ENCODE results near the gene S1PR4. TPM values are rescaled to one million over a fixed set of nuclear protein-coding genes. Genes with fewer than 3 reads are reported as not detected.

Gene S1PR4
- total RNA-seq, 1 experiment from 2014 or later, result 0.28 TPM

DNA sequence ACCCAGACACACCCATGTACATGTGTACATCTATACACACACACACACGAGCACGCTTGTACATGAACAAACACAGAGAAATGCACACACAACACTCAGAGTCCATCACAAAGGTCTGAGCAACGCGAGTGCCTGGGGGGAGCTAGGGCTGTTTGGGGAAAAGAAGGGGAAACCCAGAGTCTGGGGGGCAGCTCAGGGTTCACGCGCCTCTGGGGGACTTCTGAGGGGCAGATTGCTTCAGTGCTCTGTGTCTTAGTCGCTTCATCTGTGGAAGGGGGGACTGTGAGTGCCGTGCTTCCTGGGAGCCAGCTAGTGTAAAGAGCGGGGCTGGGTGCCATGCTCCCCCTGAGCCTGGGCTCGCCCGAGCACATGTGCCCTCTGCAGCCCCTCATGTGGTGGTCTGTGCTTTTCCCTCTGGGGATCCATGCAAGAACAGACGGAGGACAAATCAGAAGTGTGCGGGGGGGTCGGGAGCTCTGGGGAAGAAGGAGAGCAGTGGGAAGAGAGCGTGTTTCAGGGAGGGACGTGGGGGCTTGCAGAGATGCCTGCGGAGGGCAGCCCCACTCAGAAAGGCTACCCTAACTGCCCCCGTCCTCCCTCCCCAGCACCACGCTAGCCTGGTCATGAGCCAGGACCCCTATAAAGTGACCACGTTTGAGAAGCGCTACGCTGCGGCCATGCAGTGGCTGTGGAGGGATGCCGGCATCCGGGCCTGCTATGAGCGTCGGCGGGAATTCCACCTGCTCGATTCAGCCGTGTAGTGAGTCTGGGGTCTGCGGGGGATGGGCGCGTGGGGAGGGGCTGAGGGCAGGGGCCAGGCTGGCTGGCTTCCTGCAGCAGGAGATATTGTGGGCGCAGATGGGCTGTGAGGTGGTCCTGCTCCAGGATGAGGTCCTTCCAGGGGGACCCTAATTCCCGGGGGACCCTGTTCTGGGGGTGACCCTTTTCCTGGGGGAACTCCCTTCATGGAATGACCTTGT, 28.8 kb upstream of the S1PR4 start:
- POLR2A ChIA-PET, result no interaction called here
- Mint-ChIP-seq H3K27ac (no peak overlapping the region), H3K4me3 (0 out of 2 replicates have a peak overlapping the region, but pooled peaks have one; percentile 15), H3K4me1 (peaks cover 3% of the 10 kb centered on the region; the same call in 1 of the 2 replicates), H3K9me3 (no peaks in the 10 kb centered on the region), H3K36me3 (no peaks in the 10 kb centered on the region), H3K27me3 (ENCODE audit: low read depth) (no peaks in the 10 kb centered on the region; the same call in 1 of the 2 replicates)
- no peak for TF ChIP-seq MAX (CRISPR knock-in tag; IDR thresholded peaks at IDR 0.05)
- TF ChIP-seq, protein P1, sequence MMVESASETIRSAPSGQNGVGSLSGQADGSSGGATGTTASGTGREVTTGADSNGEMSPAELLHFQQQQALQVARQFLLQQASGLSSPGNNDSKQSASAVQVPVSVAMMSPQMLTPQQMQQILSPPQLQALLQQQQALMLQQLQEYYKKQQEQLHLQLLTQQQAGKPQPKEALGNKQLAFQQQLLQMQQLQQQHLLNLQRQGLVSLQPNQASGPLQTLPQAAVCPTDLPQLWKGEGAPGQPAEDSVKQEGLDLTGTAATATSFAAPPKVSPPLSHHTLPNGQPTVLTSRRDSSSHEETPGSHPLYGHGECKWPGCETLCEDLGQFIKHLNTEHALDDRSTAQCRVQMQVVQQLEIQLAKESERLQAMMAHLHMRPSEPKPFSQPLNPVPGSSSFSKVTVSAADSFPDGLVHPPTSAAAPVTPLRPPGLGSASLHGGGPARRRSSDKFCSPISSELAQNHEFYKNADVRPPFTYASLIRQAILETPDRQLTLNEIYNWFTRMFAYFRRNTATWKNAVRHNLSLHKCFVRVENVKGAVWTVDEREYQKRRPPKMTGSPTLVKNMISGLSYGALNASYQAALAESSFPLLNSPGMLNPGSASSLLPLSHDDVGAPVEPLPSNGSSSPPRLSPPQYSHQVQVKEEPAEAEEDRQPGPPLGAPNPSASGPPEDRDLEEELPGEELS (CRISPR knock-in tag; IDR thresholded peaks at IDR 0.05), result no peak
- TF ChIP-seq ATF6 (CRISPR knock-in tag; IDR thresholded peaks at IDR 0.05), result no peak
- no peak for TF ChIP-seq ERG (CRISPR knock-in tag; IDR thresholded peaks at IDR 0.05)
- no peak for TF ChIP-seq PRDM15 (CRISPR knock-in tag; IDR thresholded peaks at IDR 0.05)
- TF ChIP-seq, protein P2, sequence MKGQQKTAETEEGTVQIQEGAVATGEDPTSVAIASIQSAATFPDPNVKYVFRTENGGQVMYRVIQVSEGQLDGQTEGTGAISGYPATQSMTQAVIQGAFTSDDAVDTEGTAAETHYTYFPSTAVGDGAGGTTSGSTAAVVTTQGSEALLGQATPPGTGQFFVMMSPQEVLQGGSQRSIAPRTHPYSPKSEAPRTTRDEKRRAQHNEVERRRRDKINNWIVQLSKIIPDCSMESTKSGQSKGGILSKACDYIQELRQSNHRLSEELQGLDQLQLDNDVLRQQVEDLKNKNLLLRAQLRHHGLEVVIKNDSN (CRISPR knock-in tag; IDR thresholded peaks at IDR 0.05), result no peak
- TF ChIP-seq ZNF263 (CRISPR knock-in tag; IDR thresholded peaks at IDR 0.05; ENCODE audit: low read depth), result no peak
- TF ChIP-seq, protein P3, sequence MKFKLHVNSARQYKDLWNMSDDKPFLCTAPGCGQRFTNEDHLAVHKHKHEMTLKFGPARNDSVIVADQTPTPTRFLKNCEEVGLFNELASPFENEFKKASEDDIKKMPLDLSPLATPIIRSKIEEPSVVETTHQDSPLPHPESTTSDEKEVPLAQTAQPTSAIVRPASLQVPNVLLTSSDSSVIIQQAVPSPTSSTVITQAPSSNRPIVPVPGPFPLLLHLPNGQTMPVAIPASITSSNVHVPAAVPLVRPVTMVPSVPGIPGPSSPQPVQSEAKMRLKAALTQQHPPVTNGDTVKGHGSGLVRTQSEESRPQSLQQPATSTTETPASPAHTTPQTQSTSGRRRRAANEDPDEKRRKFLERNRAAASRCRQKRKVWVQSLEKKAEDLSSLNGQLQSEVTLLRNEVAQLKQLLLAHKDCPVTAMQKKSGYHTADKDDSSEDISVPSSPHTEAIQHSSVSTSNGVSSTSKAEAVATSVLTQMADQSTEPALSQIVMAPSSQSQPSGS (CRISPR knock-in tag; IDR thresholded peaks at IDR 0.05; ENCODE audit: borderline replicate concordance, low read depth), result no peak
- no peak for TF ChIP-seq TCF7 (CRISPR knock-in tag; IDR thresholded peaks at IDR 0.05; ENCODE audit: low read depth)
- TF ChIP-seq, protein P4, sequence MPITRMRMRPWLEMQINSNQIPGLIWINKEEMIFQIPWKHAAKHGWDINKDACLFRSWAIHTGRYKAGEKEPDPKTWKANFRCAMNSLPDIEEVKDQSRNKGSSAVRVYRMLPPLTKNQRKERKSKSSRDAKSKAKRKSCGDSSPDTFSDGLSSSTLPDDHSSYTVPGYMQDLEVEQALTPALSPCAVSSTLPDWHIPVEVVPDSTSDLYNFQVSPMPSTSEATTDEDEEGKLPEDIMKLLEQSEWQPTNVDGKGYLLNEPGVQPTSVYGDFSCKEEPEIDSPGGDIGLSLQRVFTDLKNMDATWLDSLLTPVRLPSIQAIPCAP (CRISPR knock-in tag; IDR thresholded peaks at IDR 0.05), result no peak
- no peak for TF ChIP-seq ELF4 (CRISPR knock-in tag; IDR thresholded peaks at IDR 0.05; ENCODE audit: low read depth)
- no peak for TF ChIP-seq GTF2I (CRISPR knock-in tag; conservative IDR thresholded peaks at IDR 0.05)
- TF ChIP-seq AFF4 (CRISPR knock-in tag; IDR thresholded peaks at IDR 0.05; ENCODE audit: borderline replicate concordance), result no peak
- no peak for TF ChIP-seq HMGA2 (CRISPR knock-in tag; IDR thresholded peaks at IDR 0.05)
- no peak for TF ChIP-seq NFYB (CRISPR knock-in tag; conservative IDR thresholded peaks at IDR 0.05; ENCODE audit: low read depth)
- TF ChIP-seq FOXJ3 (CRISPR knock-in tag; IDR thresholded peaks at IDR 0.05; ENCODE audit: borderline replicate concordance), result no peak
- ATAC-seq (no peak; the same call in 1 of the 2 replicates), DNase-seq (ENCODE audit: low spot score) (no peak)
- CTCF ChIA-PET, result interaction anchor here (1.0 kb wide), 1 partner anchor 199 kb away, joined by 4 read pairs; no protein-coding TSS in a partner anchor
